K562 (cell line): Measurements from ENCODE around the gene PPIA. TPM values are rescaled to one million over a fixed set of nuclear protein-coding genes. Genes with fewer than 3 reads are reported as not detected.

Experiments
- ATAC-seq: fragments of 200-7000 bp; cut with Tn5 transposase; 3 replicates; pipeline ENCODE4 v1.9.1; 2020; ENCODE audit warnings: moderate library complexity
- BruUV-seq: library from RNA; stranded (reverse); fragments of 400-500 nt; replicated peaks from 2 replicates; lab custom pipeline; 2021; lab: Mats Ljungman, UMichigan
- CTCF ChIA-PET: fragments of 300-600 bp; formaldehyde crosslinking; extraction: SDS; loops from one replicate; lab custom pipeline; 2021; ENCODE audit warnings: low intra/inter-chr PET ratio; lab: Yijun Ruan, JAX
- POLR2A ChIA-PET: fragments of 300-600, 350-650 bp; sonication (Branson Sonifier 250); formaldehyde crosslinking; extraction: SDS; loops from one replicate; lab custom pipeline; 2021; ENCODE audit warnings: antibody characterized with exemption, inconsistent platforms; lab: Yijun Ruan, JAX
- DNase-seq, 4 experiments: peaks; one replicate each; pipeline versions ENCODE4 v3.0.0 to v3.0.0-alpha.2; 2011 to 2018; ENCODE audit warnings: low spot score in 3 of 4, mixed read lengths in 3 of 4; ENCODE audit errors: extremely low read depth in 1 of 4
- FAIRE-seq: peaks from 2 replicates; lab custom pipeline; 2011; peaks lifted over from hg19 to GRCh38; lab: Jason Lieb, UNC
- H2AFZ ChIP-seq: 2 replicates; pipeline ENCODE4 v1.6.0; 2011; ENCODE audit warnings: low read depth, low read length, control low read depth, inconsistent platforms
- H3K27ac ChIP-seq: fragments of 200-600 bp; 3 replicates; pipeline ENCODE4 v1.8.0; 2011; ENCODE audit warnings: low read depth, mild to moderate bottlenecking, control low read depth, inconsistent platforms, low read length, moderate library complexity, mixed read lengths; ENCODE audit errors: extremely low read depth
- H3K27me3 ChIP-seq, 2 experiments: fragments of 300-600 bp in 1 of 2; 2 replicates in 1 of 2; 3 replicates in 1 of 2; pipeline versions ENCODE4 v1.6.0 to v1.8.0; 2011; ENCODE audit warnings: inconsistent platforms in 2 of 2, low read length in 2 of 2, mild to moderate bottlenecking in 1 of 2, mixed read lengths in 1 of 2, moderate library complexity in 1 of 2; ENCODE audit not compliant: control insufficient read depth in 2 of 2, insufficient read depth in 2 of 2
- H3K36me3 ChIP-seq: fragments of 300-600 bp; 3 replicates; pipeline ENCODE4 v1.8.0; 2011; ENCODE audit warnings: mild to moderate bottlenecking, low read length, inconsistent platforms; ENCODE audit not compliant: control insufficient read depth, insufficient read depth
- H3K4me1 ChIP-seq, 2 experiments: fragments of 200-600 bp in 1 of 2; replicated peaks in 1 of 2; 2 replicates in 1 of 2; 3 replicates in 1 of 2; pipeline versions ENCODE4 v1.5.1 to v1.8.0; 2011; ENCODE audit warnings: inconsistent platforms in 2 of 2, low read length in 2 of 2, mild to moderate bottlenecking in 1 of 2, mixed read lengths in 1 of 2, moderate library complexity in 1 of 2; ENCODE audit not compliant: control insufficient read depth in 2 of 2, insufficient read depth in 2 of 2
- H3K4me2 ChIP-seq: 2 replicates; pipeline ENCODE4 v1.6.1; 2011; ENCODE audit warnings: low read length, control low read depth, inconsistent platforms, mixed read lengths; ENCODE audit not compliant: insufficient read depth
- H3K4me3 ChIP-seq: fragments of 200-600 bp; sonication (generic), shearing (Covaris generic); 2 replicates; pipeline ENCODE4 v1.5.1; 2016; ENCODE audit warnings: control low read depth, inconsistent platforms
- H3K79me2 ChIP-seq: fragments of 200-600 bp; 3 replicates; pipeline ENCODE4 v1.8.0; 2011; ENCODE audit warnings: low read length, inconsistent platforms; ENCODE audit not compliant: control insufficient read depth, insufficient read depth
- H3K9ac ChIP-seq, 2 experiments: 2 replicates each; pipeline versions ENCODE4 v1.6.0 to v1.6.1; 2011; ENCODE audit warnings: low read depth in 2 of 2, low read length in 2 of 2, control low read depth in 1 of 2, inconsistent platforms in 1 of 2, mild to moderate bottlenecking in 1 of 2, mixed read lengths in 1 of 2; ENCODE audit not compliant: insufficient read depth in 1 of 2
- H3K9me1 ChIP-seq: one replicate; pipeline ENCODE4 v1.6.0; 2011; ENCODE audit warnings: inconsistent platforms, mild to moderate bottlenecking, low read length, moderate library complexity; ENCODE audit not compliant: control insufficient read depth, insufficient read depth
- H3K9me3 ChIP-seq: replicated peaks from 2 replicates; pipeline ENCODE4 v1.5.1; 2011; ENCODE audit warnings: low read depth, low read length, inconsistent platforms; ENCODE audit not compliant: control insufficient read depth, insufficient read depth
- H4K20me1 ChIP-seq: replicated peaks from 2 replicates; pipeline ENCODE4 v1.6.1; 2011; ENCODE audit warnings: low read length, inconsistent platforms, mixed read lengths; ENCODE audit not compliant: control insufficient read depth, insufficient read depth
- BRF2 ChIP-seq: IDR thresholded peaks from 3 replicates; pipeline ENCODE4 v1.6.1; 2011; ENCODE audit warnings: borderline replicate concordance, mild to moderate bottlenecking; ENCODE audit not compliant: insufficient read length, insufficient read depth
- CBFA2T2 ChIP-seq: fragments of 450-650 bp; conservative IDR thresholded peaks from 2 replicates; pipeline ENCODE4 v1.6.1; 2017; ENCODE audit warnings: mild to moderate bottlenecking
- CHCHD3 ChIP-seq: fragments of 250-450 bp; sonication (Bioruptor Pico); IDR thresholded peaks from 2 replicates; pipeline ENCODE4 v2.1.2; 2022; ENCODE audit warnings: mild to moderate bottlenecking
- CREBBP ChIP-seq: IDR thresholded peaks from one replicate; pipeline ENCODE4 v1.6.1; 2012; ENCODE audit warnings: low read depth, mild to moderate bottlenecking, control low read depth, inconsistent platforms, low read length
- HDAC8 ChIP-seq: fragments of 450-650 bp; IDR thresholded peaks from 2 replicates; pipeline ENCODE4 v1.6.1; 2016; ENCODE audit warnings: mild to moderate bottlenecking, missing genetic modification characterization, moderate library complexity, missing compliant biosample characterization
- MTA1 ChIP-seq: fragments of 450-650 bp; IDR thresholded peaks from 2 replicates; pipeline ENCODE4 v1.6.1; 2017; ENCODE audit warnings: borderline replicate concordance
- NFYB ChIP-seq: IDR thresholded peaks from 2 replicates; pipeline ENCODE4 v1.6.1; 2011; ENCODE audit warnings: mild to moderate bottlenecking, moderate library complexity; ENCODE audit not compliant: insufficient read length; ENCODE audit errors: extremely low read depth
- SAFB ChIP-seq: fragments of 200-400 bp; formaldehyde crosslinking; IDR thresholded peaks from 2 replicates; pipeline ENCODE4 v1.6.1; 2017; ENCODE audit warnings: low read depth, low read length, borderline replicate concordance
- TSHZ1 ChIP-seq: fragments of 250-450 bp; sonication (Bioruptor Pico); IDR thresholded peaks from 2 replicates; pipeline ENCODE4 v1.4.0; 2020; ENCODE audit warnings: mild to moderate bottlenecking, moderate library complexity
- ZBTB43 ChIP-seq: sonication (generic); formaldehyde crosslinking; IDR thresholded peaks from 2 replicates; pipeline ENCODE4 v1.8.0; 2023; ENCODE audit warnings: mild to moderate bottlenecking, missing genetic modification reagents
- ZNF408 ChIP-seq: fragments of 250-450 bp; sonication (Bioruptor Pico); IDR thresholded peaks from 2 replicates; pipeline ENCODE4 v1.4.0; 2020; ENCODE audit warnings: low read depth, mild to moderate bottlenecking, moderate library complexity
- ZNF79 ChIP-seq: fragments of 250-450 bp; sonication (Bioruptor Pico); IDR thresholded peaks from 2 replicates; pipeline ENCODE4 v1.4.0; 2020; ENCODE audit warnings: low read depth, mild to moderate bottlenecking, moderate library complexity
- ZSCAN32 ChIP-seq: fragments of 450-650 bp; formaldehyde crosslinking; IDR thresholded peaks from 2 replicates; pipeline ENCODE4 v1.4.0; 2020; ENCODE audit warnings: mild to moderate bottlenecking, moderate library complexity
- ZZZ3 ChIP-seq: fragments of 450-650 bp; IDR thresholded peaks from 2 replicates; pipeline ENCODE4 v1.6.1; 2016; ENCODE audit warnings: antibody characterized with exemption, mild to moderate bottlenecking, moderate library complexity
- WGBS: fragments of 100-300 bp; shearing (Covaris generic); methylation state at CpG from one replicate; pipeline ENCODE4 v1.1.6; 2016; ENCODE audit warnings: low coverage, mixed read lengths; ENCODE audit not compliant: insufficient coverage; ENCODE audit errors: missing lambda C conversion rate; 5-methylcytosine and 5-hydroxymethylcytosine counted together
- in situ Hi-C: fragments of 300-500 bp; cut with MboI; formaldehyde crosslinking; loops from 4 replicates; pipeline ENCODE4 v1.15.0; 2018; ENCODE audit warnings: inconsistent platforms, mixed read lengths
- intact Hi-C: fragments of 100-400 bp; cut with micrococcal nuclease; formaldehyde crosslinking; loops from 2 replicates; pipeline ENCODE4 v1.14.2; 2022
- polyA plus RNA-seq, 8 experiments: library from polyadenylated mRNA; depleted of rRNA in 4 of 8; stranded (reverse) in 5 of 8; unstranded in 3 of 8; fragments of >200 nt; fragmentation: Nextera tagmentation in 2 of 8; fragmentation: Illumina TruSeq in 1 of 8; extraction: Ambion mirVana in 2 of 8; extraction: Trizol in 1 of 8; gene quantifications; 2 replicates each; pipeline versions ENCODE4 v1.2.1 to v1.2.3, GENCODE V29; 2011 to 2014; ENCODE audit warnings: inconsistent platforms in 1 of 8, missing spikeins in 1 of 8
- total RNA-seq, 7 experiments: library from RNA; depleted of rRNA in 6 of 7; stranded (reverse); fragments of >200 nt in 6 of 7; fragmentation: Illumina TruSeq in 2 of 7; extraction: Trizol in 2 of 7; gene quantifications; 2 replicates each; pipeline versions ENCODE4 v1.2.1 to v1.2.3, GENCODE V29; 2011 to 2021; ENCODE audit warnings: low replicate concordance in 1 of 7

Gene PPIA
- total and polyA plus RNA-seq, 9 of the 15 experiments (the other 6 are each of a cell fraction or from before 2014, with no cell fraction given), result 2,583 to 7,504 (median 3,973) TPM

GRCh38 chr7:44755698-44756627, 40.5 kb upstream of the PPIA start (continued):
- TF ChIP-seq ZBTB43 (CRISPR knock-in tag), result no peak
- TF ChIP-seq ZZZ3, result no peak
- TF ChIP-seq MTA1, result no peak
- TF ChIP-seq ZSCAN32 (CRISPR knock-in tag), result no peak
- no peak for TF ChIP-seq ZNF408 (CRISPR knock-in tag)

GRCh38 chr7:44756904-44757303, 39.6 kb upstream of the PPIA start:
- Histone ChIP-seq H3K27ac (no peak overlapping the region), H3K36me3 (peaks cover 39% of the 10 kb centered on the region; the same call in 2 of the 3 replicates), H4K20me1 (0 out of 2 replicates have a peak, but pooled peaks cover 5% of the 10 kb centered on the region), H3K9ac (peak overlapping the region in 1 of 2 experiments; percentile 59; a peak in 1 of 4 replicates), H3K9me1 (no peaks in the 10 kb centered on the region), H2AFZ (no peak overlapping the region), H3K4me3 (no peak overlapping the region), H3K4me1 (peaks cover 10 to 33% of the 10 kb centered on the region in 2 experiments; a peak in 3 of 5 replicates), H3K27me3 (no peaks in the 10 kb centered on the region), H3K9me3 (no peaks in the 10 kb centered on the region), H3K79me2 (peaks cover 40% of the 10 kb centered on the region), H3K4me2 (no peak overlapping the region)
- intact Hi-C loops (no loop called here), in situ Hi-C loops (no loop called here)
- 89% methylated on average over 11 of the region's 12 CpGs for whole genome bisulfite sequencing
- DNase-seq (no peak), ATAC-seq (no peak), FAIRE-seq (no peak)
- POLR2A ChIA-PET, result interaction anchor here (0.6 to 0.7 kb wide), 2 partner anchors 40 to 57 kb away, joined by 3 read pairs; partner anchors contain the start of gene PPIA
- BruUV-seq, result no TSS peak
- CTCF ChIA-PET, result no interaction called here
- TF ChIP-seq TSHZ1 (CRISPR knock-in tag) (no peak), CREBBP (no peak), CBFA2T2 (no peak), CHCHD3 (CRISPR knock-in tag) (no peak), SAFB (no peak), HDAC8 (tag) (no peak), ZNF79 (CRISPR knock-in tag) (no peak), BRF2 (no peak), NFYB (no peak), ZNF408 (CRISPR knock-in tag) (no peak)
